OCI-LY7 (cell line): ENCODE measurements around the gene NAA40. TPM values are rescaled to one million over a fixed set of nuclear protein-coding genes. Genes with fewer than 3 reads are reported as not detected.
A peak's percentile ranks its signal among the peaks of the same experiment; 100 is the strongest.

ENCODE experiments used
- BruUV-seq: library from RNA; stranded (reverse); fragments of 400-500 nt; replicated peaks from 2 replicates; lab custom pipeline; 2021; lab: Mats Ljungman, UMichigan
- CTCF ChIA-PET: fragments of 300-600 bp; sonication (Branson Sonifier 250); formaldehyde crosslinking; loops from one replicate; lab custom pipeline; 2022; ENCODE audit warnings: antibody characterized with exemption; ENCODE audit not compliant: unreplicated experiment; lab: Charles Lee
- POLR2A ChIA-PET: fragments of 300-600 bp; sonication (Branson Sonifier 250); formaldehyde crosslinking; loops from one replicate; lab custom pipeline; 2022; ENCODE audit warnings: antibody characterized with exemption; lab: Charles Lee
- DNase-seq: peaks from one replicate; pipeline ENCODE4 v3.0.0-alpha.2; 2015; ENCODE audit warnings: low spot score
- H2AFZ ChIP-seq: fragments of 200-600 bp; sonication (generic), shearing (Covaris generic); 2 replicates; pipeline ENCODE4 v1.6.1; 2014; ENCODE audit warnings: mild to moderate bottlenecking, antibody characterized with exemption, low read length, moderate library complexity
- H3K27ac ChIP-seq: fragments of 200-600 bp; sonication (generic); 2 replicates; pipeline ENCODE4 v1.5.1; 2014; ENCODE audit warnings: mixed run types, low read depth, mild to moderate bottlenecking, moderate library complexity, low read length, inconsistent platforms; ENCODE audit not compliant: poor library complexity, severe bottlenecking
- H3K36me3 ChIP-seq: fragments of 200-600 bp; sonication (generic); 2 replicates; pipeline ENCODE4 v1.6.1; 2014; ENCODE audit warnings: mild to moderate bottlenecking, antibody characterized with exemption, low read length, moderate library complexity, mixed read lengths; ENCODE audit not compliant: insufficient read depth
- H3K4me1 ChIP-seq: fragments of 200-600 bp; sonication (generic); 2 replicates; pipeline ENCODE4 v1.5.1; 2014; ENCODE audit warnings: mild to moderate bottlenecking, low read length; ENCODE audit not compliant: insufficient read depth, poor library complexity, severe bottlenecking
- H3K4me2 ChIP-seq: fragments of 200-600 bp; sonication (generic); 2 replicates; pipeline ENCODE4 v1.6.1; 2014; ENCODE audit warnings: mild to moderate bottlenecking, low read length
- H3K4me3 ChIP-seq: fragments of 200-600 bp; sonication (generic); 2 replicates; pipeline ENCODE4 v1.5.1; 2014; ENCODE audit warnings: mild to moderate bottlenecking, low read depth, low read length; ENCODE audit not compliant: poor library complexity, severe bottlenecking
- H3K79me2 ChIP-seq: fragments of 200-600 bp; sonication (generic); 2 replicates; pipeline ENCODE4 v1.6.1; 2016; ENCODE audit warnings: low read depth, mild to moderate bottlenecking, low read length, moderate library complexity, mixed read lengths; ENCODE audit not compliant: insufficient read depth
- H3K9me2 ChIP-seq: fragments of 200-600 bp; sonication (generic); 2 replicates; pipeline ENCODE4 v1.6.1; 2016; ENCODE audit warnings: mild to moderate bottlenecking, low read length, mixed read lengths; ENCODE audit not compliant: insufficient read depth
- H3K9me3 ChIP-seq: fragments of 200-600 bp; sonication (generic); 2 replicates; pipeline ENCODE4 v1.6.1; 2014; ENCODE audit warnings: mild to moderate bottlenecking, mixed run types, low read length, mixed read lengths
- H4K20me1 ChIP-seq: fragments of 200-600 bp; sonication (generic); 2 replicates; pipeline ENCODE4 v1.6.1; 2014; ENCODE audit warnings: mild to moderate bottlenecking, antibody characterized with exemption, low read length, moderate library complexity, mixed read lengths; ENCODE audit not compliant: insufficient read depth
- CTCF ChIP-seq: fragments of 200-600 bp; sonication (generic); conservative IDR thresholded peaks from 2 replicates; pipeline ENCODE4 v1.5.1; 2014; ENCODE audit warnings: mild to moderate bottlenecking, antibody characterized with exemption, low read length, moderate library complexity, mixed read lengths
- EZH2phosphoT487 ChIP-seq: fragments of 200-600 bp; sonication (generic); IDR thresholded peaks from 2 replicates; pipeline ENCODE4 v1.6.1; 2018; ENCODE audit warnings: low read depth, borderline replicate concordance, mild to moderate bottlenecking, mixed run types, antibody characterized with exemption, low read length, moderate library complexity, mixed read lengths
- intact Hi-C: fragments of 100-400 bp; cut with micrococcal nuclease; formaldehyde crosslinking; loops from one replicate; pipeline ENCODE4 v1.10.0; 2022; ENCODE audit not compliant: unreplicated experiment
- total RNA-seq, 2 experiments: library from RNA; depleted of rRNA in 1 of 2; stranded (reverse); fragments of >200 nt in 1 of 2; shearing (Covaris generic) in 1 of 2; gene quantifications; 2 replicates each; pipeline ENCODE4 v1.2.3, GENCODE V29; 2014 to 2022

The NAA40 gene
- total RNA-seq, 2 experiments from 2014 or later: 24.5 to 45.5 TPM

- H4K20me1 ChIP-seq: 0 out of 2 replicates have a peak, but pooled peaks cover 2% of the 10 kb centered on the region
- H3K9me2 ChIP-seq: no peaks in the 10 kb centered on the region
- TF ChIP-seq EZH2phosphoT487: no peak
- peak; percentile 83 for TF ChIP-seq CTCF
- peaks cover 6% of the 10 kb centered on the region for H3K4me1 ChIP-seq
- no peaks in the 10 kb centered on the region for H3K9me3 ChIP-seq
- H3K4me2 ChIP-seq: no peak overlapping the region
- ChIA-PET CTCF (interaction anchor here (2.6 kb wide), 1 partner anchor 109 kb away, joined by 17 read pairs; no protein-coding TSS in a partner anchor), POLR2A (interaction anchor here (0.7 to 0.9 kb wide), 3 partner anchors 107 to 121 kb away, joined by 3 read pairs; partner anchors contain the start of gene MARK2)
- no peak overlapping the region for H2AFZ ChIP-seq
- H3K27ac ChIP-seq: no peak overlapping the region
- H3K36me3 ChIP-seq: peaks cover 55% of the 10 kb centered on the region
- no peak overlapping the region for H3K4me3 ChIP-seq
- intact Hi-C loops: loop anchor here (1.0 to 5.0 kb wide), 2 partner anchors 38 to 108 kb away; no protein-coding TSS in a partner anchor
- no TSS peak for BruUV-seq
- peak; percentile 62 for DNase-seq
- peaks cover 4% of the 10 kb centered on the region; the same call in 1 of the 2 replicates for H3K79me2 ChIP-seq
Observed at GRCh38 chr11:63945477-63946163, 6.8 kb downstream of the NAA40 start.

GRCh38 chr11:63951779-63952536, 13.2 kb downstream of the NAA40 start:
- CTCF ChIA-PET: no interaction called here
- no peak for TF ChIP-seq EZH2phosphoT487
- TF ChIP-seq CTCF: no peak
- peaks cover 9% of the 10 kb centered on the region for H3K4me1 ChIP-seq
- POLR2A ChIA-PET: interaction anchor here (1.1 kb wide), 2 partner anchors 11 to 34 kb away, joined by 3 to 4 read pairs; partner anchors contain the start of gene OTUB1
- H2AFZ ChIP-seq: no peak overlapping the region
- peak overlapping the region; percentile 10 for H3K27ac ChIP-seq
- peak overlapping the region; percentile 5; the same call in 1 of the 2 replicates for H3K4me2 ChIP-seq
- DNase-seq: peak; percentile 20
- H3K4me3 ChIP-seq: no peak overlapping the region
- H3K36me3 ChIP-seq: peaks cover 78% of the 10 kb centered on the region
- no peaks in the 10 kb centered on the region for H3K9me3 ChIP-seq
- intact Hi-C loops: no loop called here
- no peaks in the 10 kb centered on the region for H3K9me2 ChIP-seq
- BruUV-seq: no TSS peak
- H3K79me2 ChIP-seq: no peaks in the 10 kb centered on the region
- H4K20me1 ChIP-seq: no peaks in the 10 kb centered on the region
